Measurements from ENCODE around the gene OR13J1.

DNA sequence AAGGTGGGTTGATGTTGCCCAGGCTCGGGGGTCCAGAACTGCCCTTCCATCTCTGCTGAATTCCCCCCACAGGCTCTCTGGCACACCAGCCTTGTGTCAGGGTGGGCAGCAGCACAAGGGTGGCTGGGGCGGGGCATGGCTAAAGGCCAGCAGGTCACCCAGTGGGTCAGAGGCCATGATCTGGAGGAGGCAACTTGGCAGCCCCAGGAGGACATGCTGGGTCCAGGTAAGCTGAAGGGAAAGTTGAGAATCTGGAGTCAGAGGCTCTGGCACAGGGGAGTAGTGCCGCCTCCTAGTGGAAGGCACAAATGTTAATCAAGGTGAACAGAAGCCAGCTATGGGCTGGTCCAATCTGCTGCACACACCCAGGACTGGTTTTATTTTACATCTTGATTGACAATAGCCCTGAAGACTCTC, 35.0 kb downstream of the OR13J1 start:
- TF ChIP-seq POLR2AphosphoS5 (IDR thresholded peaks at IDR 0.05; ENCODE audit: low read depth, low read length) (no peak), TAF1 (IDR thresholded peaks at IDR 0.05; ENCODE audit: borderline replicate concordance, low read depth, low read length) (no peak), POLR2A (IDR thresholded peaks at IDR 0.05; ENCODE audit: low read depth, low read length) (no peak)
